Type B pancreatic cell (in vitro differentiated cells): ENCODE data around the gene CRAMP1. TPM values are rescaled to one million over a fixed set of nuclear protein-coding genes. Genes with fewer than 3 reads are reported as not detected.

Source experiments
- DNase-seq: peaks from one replicate; pipeline ENCODE4 v3.0.0; 2021; ENCODE audit warnings: mixed read lengths; ENCODE audit not compliant: unreplicated experiment; ENCODE audit errors: extremely low spot score
- H3K27ac Mint-ChIP-seq: 2 replicates; pipeline ENCODE4 v1.8.0; 2021; ENCODE audit warnings: mild to moderate bottlenecking, mixed read lengths
- H3K27me3 Mint-ChIP-seq: 2 replicates; pipeline ENCODE4 v1.8.0; 2021; ENCODE audit warnings: mixed read lengths
- H3K36me3 Mint-ChIP-seq: 2 replicates; pipeline ENCODE4 v1.8.0; 2021; ENCODE audit warnings: mixed read lengths
- H3K4me1 Mint-ChIP-seq: one replicate; pipeline ENCODE4 v1.8.0; 2021; ENCODE audit warnings: mixed read lengths; ENCODE audit not compliant: unreplicated experiment
- H3K4me3 Mint-ChIP-seq: 2 replicates; pipeline ENCODE4 v1.8.0; 2021; ENCODE audit warnings: mild to moderate bottlenecking, mixed read lengths
- H3K9me3 Mint-ChIP-seq: 2 replicates; pipeline ENCODE4 v1.8.0; 2021; ENCODE audit warnings: mixed read lengths
- total RNA-seq: library from RNA; stranded (reverse); gene quantifications from 2 replicates; pipeline ENCODE4 v1.2.1, GENCODE V29; 2021; ENCODE audit warnings: low replicate concordance
- TF ChIP-seq, protein P1 (sequence below): fragments of 200-600 bp; sonication (generic); conservative IDR thresholded peaks from 2 replicates; pipeline ENCODE4 v1.5.0; 2021; ENCODE audit warnings: antibody characterized with exemption, mild to moderate bottlenecking

CRAMP1 gene
- total RNA-seq, 1 donor from 2014 or later: 31.4 TPM

DNA sequence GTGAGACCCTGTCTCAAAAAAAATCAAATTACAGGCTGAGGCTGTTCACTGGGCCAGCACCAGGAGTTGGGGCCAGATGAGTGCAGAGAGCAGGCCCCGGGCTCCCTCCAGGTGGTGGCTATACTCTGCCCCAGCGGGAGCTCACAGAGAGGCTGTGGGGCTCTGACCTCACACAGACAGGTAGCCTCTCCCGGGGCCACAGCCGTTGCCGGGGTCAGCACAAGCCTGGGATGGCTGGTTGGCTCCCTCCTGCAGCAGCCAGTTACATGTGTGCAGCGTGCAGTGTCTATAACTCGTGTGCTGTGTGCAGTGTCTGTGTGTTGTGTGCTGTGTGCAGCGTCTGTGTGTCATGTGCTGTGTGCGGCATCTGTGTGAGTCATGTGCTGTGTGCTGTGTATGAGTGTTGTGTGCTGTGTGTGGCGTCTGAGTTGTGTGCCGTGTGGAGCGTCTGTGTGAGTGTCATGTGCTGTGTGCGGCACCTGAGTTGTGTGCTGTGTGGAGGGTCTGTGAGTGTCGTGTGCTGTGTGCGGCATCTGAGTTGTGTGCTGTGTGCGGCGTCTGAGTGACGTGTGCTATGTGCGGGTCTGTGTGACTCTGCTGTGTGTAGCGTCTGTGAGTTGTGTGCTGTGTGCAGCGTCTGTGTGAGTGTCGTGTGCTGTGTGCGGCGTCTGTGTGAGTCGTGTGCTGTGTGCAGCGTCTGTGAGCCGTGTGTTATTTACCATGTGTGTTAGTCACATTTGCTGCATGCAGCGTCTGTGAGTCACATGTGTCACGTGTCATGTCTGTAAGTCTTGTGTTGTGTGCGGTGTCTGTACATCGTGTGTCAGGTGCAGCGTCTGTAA is 114.7 kb downstream of the CRAMP1 start:
- peaks cover 12% of the 10 kb centered on the region for H3K36me3 Mint-ChIP-seq
- TF ChIP-seq, protein P1, sequence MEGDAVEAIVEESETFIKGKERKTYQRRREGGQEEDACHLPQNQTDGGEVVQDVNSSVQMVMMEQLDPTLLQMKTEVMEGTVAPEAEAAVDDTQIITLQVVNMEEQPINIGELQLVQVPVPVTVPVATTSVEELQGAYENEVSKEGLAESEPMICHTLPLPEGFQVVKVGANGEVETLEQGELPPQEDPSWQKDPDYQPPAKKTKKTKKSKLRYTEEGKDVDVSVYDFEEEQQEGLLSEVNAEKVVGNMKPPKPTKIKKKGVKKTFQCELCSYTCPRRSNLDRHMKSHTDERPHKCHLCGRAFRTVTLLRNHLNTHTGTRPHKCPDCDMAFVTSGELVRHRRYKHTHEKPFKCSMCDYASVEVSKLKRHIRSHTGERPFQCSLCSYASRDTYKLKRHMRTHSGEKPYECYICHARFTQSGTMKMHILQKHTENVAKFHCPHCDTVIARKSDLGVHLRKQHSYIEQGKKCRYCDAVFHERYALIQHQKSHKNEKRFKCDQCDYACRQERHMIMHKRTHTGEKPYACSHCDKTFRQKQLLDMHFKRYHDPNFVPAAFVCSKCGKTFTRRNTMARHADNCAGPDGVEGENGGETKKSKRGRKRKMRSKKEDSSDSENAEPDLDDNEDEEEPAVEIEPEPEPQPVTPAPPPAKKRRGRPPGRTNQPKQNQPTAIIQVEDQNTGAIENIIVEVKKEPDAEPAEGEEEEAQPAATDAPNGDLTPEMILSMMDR: no peak
- H3K4me1 Mint-ChIP-seq: peaks cover 11% of the 10 kb centered on the region
- H3K4me3 Mint-ChIP-seq: no peak overlapping the region
- no peak for DNase-seq
- H3K27ac Mint-ChIP-seq: no peak overlapping the region
- no peaks in the 10 kb centered on the region for H3K27me3 Mint-ChIP-seq
- no peaks in the 10 kb centered on the region for H3K9me3 Mint-ChIP-seq

Other genes starting within 250 kb of the CRAMP1 start
- gene UNKL, start 197.7 kb upstream of the CRAMP1 start, total RNA-seq: 20.3 and 26.1 TPM in 2 replicates
- 14.5 and 15.0 TPM in 2 replicates for gene UQCC4, start 191.6 kb upstream of the CRAMP1 start, total RNA-seq
- gene PERCC1, start 181.3 kb upstream of the CRAMP1 start, total RNA-seq: 0.77 and 0.83 TPM in 2 replicates
- 2.2 and 5.0 TPM in 2 replicates for gene CCDC154, start 167.8 kb upstream of the CRAMP1 start, total RNA-seq
- gene CLCN7, start 137.3 kb upstream of the CRAMP1 start, total RNA-seq: 91.9 and 98.1 TPM in 2 replicates
- not detected in 2 replicates for gene PTX4, start 123.4 kb upstream of the CRAMP1 start, total RNA-seq
- 39.3 and 65.4 TPM in 2 replicates for gene TELO2, start 119.0 kb upstream of the CRAMP1 start, total RNA-seq
- gene TMEM204, start 78.7 kb upstream of the CRAMP1 start, total RNA-seq: 1.0 TPM in 1 of 2 replicates, not detected in the other
- gene IFT140, start 288 bp upstream of the CRAMP1 start, total RNA-seq: 27.9 and 55.1 TPM in 2 replicates
- 116 and 132 TPM in 2 replicates for gene JPT2, start 65.9 kb downstream of the CRAMP1 start, total RNA-seq
- gene MAPK8IP3, start 93.8 kb downstream of the CRAMP1 start, total RNA-seq: 50.4 and 97.5 TPM in 2 replicates
- 54.0 and 55.9 TPM in 2 replicates for gene NME3, start 159.2 kb downstream of the CRAMP1 start, total RNA-seq
- 26.9 and 35.9 TPM in 2 replicates for gene EME2, start 160.4 kb downstream of the CRAMP1 start, total RNA-seq
- 95.5 and 97.9 TPM in 2 replicates for gene MRPS34, start 160.8 kb downstream of the CRAMP1 start, total RNA-seq
- gene SPSB3, start 170.2 kb downstream of the CRAMP1 start, total RNA-seq: 51.2 and 71.3 TPM in 2 replicates
- 54.5 and 66.6 TPM in 2 replicates for gene NUBP2, start 170.6 kb downstream of the CRAMP1 start, total RNA-seq
- 0.17 and 0.59 TPM in 2 replicates for gene IGFALS, start 181.3 kb downstream of the CRAMP1 start, total RNA-seq
- gene HAGH, start 214.5 kb downstream of the CRAMP1 start, total RNA-seq: 32.0 and 36.7 TPM in 2 replicates
- gene FAHD1, start 214.8 kb downstream of the CRAMP1 start, total RNA-seq: 33.2 and 41.1 TPM in 2 replicates